HUES48 (cell line): ENCODE measurements around the gene SKI.

Experiments
- H3K27ac ChIP-seq: one replicate; pipeline ENCODE4 v1.7.0; 2013; ENCODE audit warnings: low read depth, low read length, inconsistent platforms
- H3K27me3 ChIP-seq: 2 replicates; pipeline ENCODE4 v1.6.1; 2013; ENCODE audit warnings: mild to moderate bottlenecking, low read length; ENCODE audit not compliant: control insufficient read depth, insufficient read depth
- H3K36me3 ChIP-seq: 2 replicates; pipeline ENCODE4 v1.6.1; 2013; ENCODE audit warnings: low read length; ENCODE audit not compliant: control insufficient read depth, insufficient read depth
- H3K4me1 ChIP-seq: 2 replicates; pipeline ENCODE4 v1.6.1; 2013; ENCODE audit warnings: mild to moderate bottlenecking, low read length; ENCODE audit not compliant: control insufficient read depth, insufficient read depth
- H3K4me3 ChIP-seq: 2 replicates; pipeline ENCODE4 v1.5.1; 2013; ENCODE audit warnings: mild to moderate bottlenecking, low read depth, low read length
- H3K9ac ChIP-seq: 2 replicates; pipeline ENCODE4 v1.6.1; 2013; ENCODE audit warnings: mild to moderate bottlenecking, low read depth, low read length, moderate library complexity
- H3K9me3 ChIP-seq: 2 replicates; pipeline ENCODE4 v1.6.1; 2013; ENCODE audit warnings: low read length; ENCODE audit not compliant: control insufficient read depth, insufficient read depth

SKI gene

DNA sequence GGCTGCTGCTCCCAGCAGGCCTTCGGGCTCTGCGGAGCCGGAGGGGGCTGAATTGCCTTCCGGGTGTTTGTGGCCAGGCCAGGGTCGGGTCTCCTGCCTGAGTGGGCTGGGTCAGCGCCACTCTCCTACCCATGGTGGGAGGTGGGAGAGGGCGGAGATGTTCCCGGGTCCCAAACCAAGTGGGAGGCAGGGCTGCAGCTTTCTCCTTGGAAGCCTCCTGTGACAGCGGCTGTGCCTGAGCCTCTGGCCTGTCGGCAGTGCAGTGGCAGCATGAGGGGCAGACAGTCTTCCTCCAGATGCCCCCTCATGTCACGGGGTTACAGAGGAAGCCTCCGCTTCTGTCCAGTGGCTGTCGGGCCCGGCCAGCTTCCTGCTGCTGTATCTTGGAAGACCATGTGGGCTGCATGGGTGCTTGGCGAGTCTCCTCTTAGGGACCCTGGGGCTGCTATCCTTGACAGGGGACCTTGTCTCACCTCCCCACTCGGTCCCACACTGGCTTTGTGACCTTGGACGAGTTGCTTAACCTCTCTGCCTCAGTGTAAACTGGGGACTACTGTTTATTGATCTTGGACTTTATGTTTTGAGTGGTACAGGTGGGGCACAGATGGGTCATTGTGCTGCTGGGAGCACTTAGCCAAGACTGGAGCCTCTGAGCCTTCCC, 4.3 kb downstream of the SKI start:
- H3K27me3 ChIP-seq = no peaks in the 10 kb centered on the region
- H3K27ac ChIP-seq = no peak overlapping the region
- peaks cover 24% of the 10 kb centered on the region for H3K4me1 ChIP-seq
- no peak overlapping the region for H3K4me3 ChIP-seq
- no peak overlapping the region for H3K9ac ChIP-seq
- no peaks in the 10 kb centered on the region for H3K9me3 ChIP-seq
- peaks cover 5% of the 10 kb centered on the region; the same call in 1 of the 2 replicates for H3K36me3 ChIP-seq

DNA sequence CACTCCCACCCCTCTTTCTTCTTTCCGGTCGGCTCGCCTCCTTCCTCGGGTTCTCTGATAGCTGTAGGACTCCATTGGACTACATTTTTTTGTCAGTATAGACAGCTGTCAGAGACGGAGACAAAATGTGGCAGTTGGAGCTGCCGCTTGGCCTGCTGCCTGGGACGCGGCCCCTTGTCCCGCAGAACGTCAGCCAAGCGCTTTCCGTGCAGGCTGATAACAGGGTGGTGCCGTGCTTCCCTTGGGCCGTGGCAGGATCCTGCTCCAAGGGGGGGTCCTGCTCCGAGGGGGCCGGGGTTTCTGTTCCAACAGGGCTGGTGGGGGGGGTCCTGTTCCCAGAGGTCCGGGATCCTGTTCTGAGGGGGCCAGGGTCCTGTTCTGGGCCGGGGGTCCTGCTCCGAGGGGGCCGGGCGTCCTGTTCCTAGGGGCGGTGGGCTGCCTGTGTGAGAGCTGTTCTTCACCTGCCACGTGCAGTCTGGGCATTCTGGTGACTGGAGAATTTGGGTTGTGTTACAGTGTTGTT, 4.9 kb downstream of the SKI start:
- Histone ChIP-seq H3K4me1 (peaks cover 24% of the 10 kb centered on the region), H3K9ac (no peak overlapping the region), H3K36me3 (peaks cover 5% of the 10 kb centered on the region; the same call in 1 of the 2 replicates), H3K27ac (no peak overlapping the region), H3K4me3 (no peak overlapping the region), H3K27me3 (no peaks in the 10 kb centered on the region), H3K9me3 (no peaks in the 10 kb centered on the region)

DNA sequence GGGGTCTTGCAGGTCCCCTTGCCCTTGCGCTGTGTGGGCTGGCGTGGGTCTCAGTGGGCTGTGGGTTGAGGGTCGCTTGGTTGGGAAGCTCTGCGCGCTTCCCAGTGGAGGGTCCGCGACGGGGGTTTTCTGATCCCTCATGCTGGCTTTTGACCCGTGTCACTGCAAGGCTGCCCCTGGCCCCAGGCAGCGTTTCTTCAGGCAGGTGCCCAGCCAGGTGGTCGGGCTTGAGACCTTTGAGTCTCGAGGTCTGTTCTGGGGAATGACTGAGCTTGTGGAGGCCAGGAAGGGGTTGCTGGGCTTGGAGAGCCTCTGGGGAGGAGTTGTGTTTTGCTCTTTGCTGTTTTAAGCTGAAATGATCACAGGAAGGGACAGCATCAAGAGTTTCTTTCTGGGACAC, 5.3 kb downstream of the SKI start:
- no peak overlapping the region for H3K9ac ChIP-seq
- no peaks in the 10 kb centered on the region for H3K27me3 ChIP-seq
- peaks cover 5% of the 10 kb centered on the region; the same call in 1 of the 2 replicates for H3K36me3 ChIP-seq
- H3K9me3 ChIP-seq = no peaks in the 10 kb centered on the region
- no peak overlapping the region for H3K27ac ChIP-seq
- peaks cover 24% of the 10 kb centered on the region for H3K4me1 ChIP-seq
- H3K4me3 ChIP-seq = no peak overlapping the region

DNA sequence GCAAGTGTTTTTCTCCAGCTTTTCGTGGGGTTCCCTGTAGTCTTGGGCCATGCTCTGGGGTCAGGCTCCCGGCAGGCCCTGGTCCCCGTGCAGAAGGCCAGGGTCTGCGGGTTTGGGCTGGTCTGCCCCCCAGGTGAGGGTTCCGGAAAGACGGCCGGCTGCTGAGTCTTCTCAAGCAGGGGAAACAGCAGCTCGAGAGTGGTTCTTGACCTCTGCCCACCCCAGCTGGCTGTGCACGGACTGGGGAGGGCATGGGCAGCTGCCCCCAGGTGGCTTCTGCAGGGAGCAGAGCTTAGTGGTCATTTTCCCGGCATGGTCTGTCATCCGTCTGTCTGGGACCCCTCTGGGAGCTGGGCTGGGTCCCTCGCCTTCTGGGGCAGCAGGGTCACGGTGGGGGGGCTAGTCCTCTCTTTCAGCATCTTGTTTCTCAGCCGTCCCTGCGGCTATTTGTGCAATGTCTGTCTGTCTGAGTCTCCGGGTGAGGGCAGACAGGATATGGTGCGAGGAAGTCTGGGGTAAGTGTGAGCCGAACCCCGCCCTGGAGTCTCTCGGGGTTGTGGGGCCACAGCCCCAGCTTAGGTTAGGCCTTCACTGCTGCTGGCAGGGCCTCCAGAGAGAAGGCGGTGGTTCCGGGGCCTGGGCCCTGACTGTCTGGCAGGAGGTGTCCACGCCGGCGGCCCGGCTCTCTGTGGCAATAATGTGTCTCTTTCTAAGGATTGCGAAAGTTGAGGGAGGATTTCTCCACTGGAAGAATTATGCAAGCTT, 6.1 kb downstream of the SKI start:
- no peak overlapping the region; the same call in 1 of the 2 replicates for H3K9ac ChIP-seq
- H3K27ac ChIP-seq = no peak overlapping the region
- peaks cover 5% of the 10 kb centered on the region; the same call in 1 of the 2 replicates for H3K36me3 ChIP-seq
- peaks cover 24% of the 10 kb centered on the region for H3K4me1 ChIP-seq
- no peaks in the 10 kb centered on the region for H3K9me3 ChIP-seq
- no peak overlapping the region for H3K4me3 ChIP-seq
- H3K27me3 ChIP-seq = no peaks in the 10 kb centered on the region

DNA sequence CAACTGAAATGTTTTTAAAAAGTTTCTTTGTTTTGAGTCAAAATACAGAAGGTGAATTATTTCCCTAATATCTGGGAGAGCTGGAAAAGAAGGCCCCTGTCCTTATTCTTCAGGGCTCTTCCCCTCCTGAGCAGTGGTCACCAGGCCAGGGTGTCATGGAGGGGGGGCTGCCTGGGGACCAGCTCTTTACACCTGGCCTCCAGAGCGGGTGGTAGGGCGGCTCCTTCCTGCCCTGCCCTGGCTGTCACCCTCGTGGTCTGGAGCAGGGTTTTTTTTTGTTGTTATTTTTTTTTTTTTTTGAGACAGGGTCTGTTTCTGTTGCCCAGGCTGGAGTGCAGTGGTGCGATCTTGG, 6.6 kb downstream of the SKI start:
- Histone ChIP-seq H3K27me3 (no peaks in the 10 kb centered on the region), H3K9me3 (no peaks in the 10 kb centered on the region), H3K27ac (no peak overlapping the region), H3K9ac (no peak overlapping the region), H3K36me3 (peaks cover 5% of the 10 kb centered on the region; the same call in 1 of the 2 replicates), H3K4me3 (no peak overlapping the region), H3K4me1 (peaks cover 24% of the 10 kb centered on the region)

DNA sequence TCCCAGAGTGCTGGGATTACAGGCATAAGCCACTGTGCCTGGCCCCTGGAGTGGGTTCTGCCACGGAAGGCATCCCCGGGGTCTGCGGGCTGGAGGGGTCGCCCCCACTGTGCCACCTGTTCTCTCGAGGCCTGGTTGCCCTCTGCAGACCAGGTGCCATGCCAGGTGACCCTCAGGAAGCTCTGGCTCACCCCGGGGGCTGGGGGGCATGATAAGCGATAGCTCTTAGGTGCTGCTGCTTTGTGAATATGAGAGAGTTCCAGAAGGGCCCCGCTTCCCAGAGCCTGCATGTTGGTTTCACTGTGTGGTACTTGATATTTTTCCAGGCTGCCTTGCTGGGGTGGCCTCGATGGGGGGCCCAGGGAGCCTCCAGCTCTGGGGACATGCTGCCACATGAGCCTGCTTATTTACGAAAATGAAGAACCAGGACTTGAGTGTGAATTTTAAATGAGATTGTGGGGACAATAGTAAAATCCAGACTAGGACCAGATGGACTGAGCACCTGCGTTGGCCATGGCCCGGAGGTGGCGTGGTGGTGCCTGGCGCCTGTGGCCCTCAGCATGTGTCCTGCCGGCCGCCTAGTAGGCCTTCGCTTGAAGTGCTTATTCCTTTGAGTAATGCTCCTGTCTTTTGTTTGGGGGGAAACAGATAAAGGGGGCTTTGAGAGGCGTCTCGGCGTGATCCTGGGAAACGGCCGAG, 7.3 kb downstream of the SKI start:
- Histone ChIP-seq H3K4me1 (peaks cover 22% of the 10 kb centered on the region), H3K9ac (no peak overlapping the region), H3K27ac (no peak overlapping the region), H3K9me3 (no peaks in the 10 kb centered on the region), H3K27me3 (no peaks in the 10 kb centered on the region), H3K36me3 (peaks cover 6% of the 10 kb centered on the region), H3K4me3 (no peak overlapping the region)

DNA sequence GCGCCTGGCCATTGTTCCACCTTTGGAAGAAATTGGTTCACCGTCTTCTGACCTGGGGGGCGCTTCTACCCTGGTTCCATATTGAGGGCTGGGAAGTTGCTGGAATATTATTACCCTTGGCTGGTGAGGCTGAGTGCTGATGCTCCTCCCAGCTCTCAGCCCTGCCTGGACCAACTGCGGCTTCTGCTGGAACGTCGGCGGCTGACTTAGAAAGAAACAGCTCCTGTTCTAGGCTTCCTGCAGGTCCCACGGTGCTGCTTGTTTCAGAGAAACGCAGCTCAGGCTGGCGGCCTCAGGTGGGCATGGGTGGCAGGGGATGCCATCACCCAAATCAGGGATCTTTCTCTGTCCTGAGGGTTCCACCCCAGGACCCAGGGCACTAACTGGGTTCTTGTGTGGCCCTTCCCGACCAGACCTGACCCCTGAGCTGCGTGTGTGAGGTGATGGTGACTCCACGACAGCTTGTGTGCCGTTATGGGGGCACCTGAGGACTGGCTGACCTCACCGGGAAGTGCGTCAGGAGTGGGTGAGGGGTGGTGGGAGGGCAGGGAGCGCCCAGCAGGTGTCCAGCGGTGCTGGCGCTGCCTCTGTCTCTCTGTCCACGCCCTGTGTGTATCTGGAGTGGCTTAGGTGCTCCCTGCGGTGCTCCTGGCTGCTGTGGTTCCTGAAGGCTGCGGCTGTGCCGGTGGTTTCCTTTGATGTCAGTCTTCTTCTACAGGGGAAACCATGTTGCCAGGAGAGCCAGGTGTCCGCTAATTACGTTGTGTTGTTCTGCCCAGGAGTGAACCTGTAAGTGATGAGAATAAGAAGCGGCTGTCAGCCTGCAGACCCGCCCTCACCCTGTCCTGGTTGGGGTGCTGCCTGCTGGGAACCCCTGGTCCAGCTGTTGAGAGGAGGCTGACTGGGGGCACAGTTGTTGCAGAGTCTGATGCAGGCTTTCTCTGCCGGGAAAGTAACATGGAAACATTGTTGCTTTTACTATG, 8.9 kb downstream of the SKI start:
- H3K4me1 ChIP-seq = peaks cover 15% of the 10 kb centered on the region
- no peak overlapping the region for H3K9ac ChIP-seq
- peaks cover 12% of the 10 kb centered on the region for H3K36me3 ChIP-seq
- no peaks in the 10 kb centered on the region for H3K27me3 ChIP-seq
- H3K9me3 ChIP-seq = no peaks in the 10 kb centered on the region
- no peak overlapping the region for H3K4me3 ChIP-seq
- H3K27ac ChIP-seq = peak overlapping the region; percentile 1

DNA sequence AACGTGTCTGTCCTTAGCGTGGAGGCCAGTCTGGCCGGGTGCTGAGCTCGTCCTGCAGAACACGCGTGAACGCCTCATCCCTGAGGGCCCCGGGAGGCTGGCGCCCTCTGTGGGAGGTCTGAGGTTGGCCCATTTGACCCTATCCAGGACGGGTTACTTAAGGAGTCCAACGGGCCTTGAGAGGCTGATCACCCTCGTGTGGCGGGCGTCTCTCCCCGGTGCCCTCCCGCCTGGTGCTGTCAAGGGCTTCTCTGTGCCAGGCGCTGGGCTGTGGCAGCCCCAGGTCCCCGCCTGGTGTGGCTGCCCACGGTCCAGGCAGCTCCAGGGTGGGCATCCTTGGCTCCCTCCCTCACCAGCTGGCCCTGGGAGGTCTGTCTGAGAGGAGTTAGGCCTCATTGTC, 9.7 kb downstream of the SKI start:
- Histone ChIP-seq H3K4me3 (no peak overlapping the region), H3K4me1 (peaks cover 11% of the 10 kb centered on the region), H3K27me3 (no peaks in the 10 kb centered on the region), H3K9ac (no peak overlapping the region), H3K36me3 (peaks cover 8% of the 10 kb centered on the region; the same call in 1 of the 2 replicates), H3K27ac (no peak overlapping the region), H3K9me3 (no peaks in the 10 kb centered on the region)

DNA sequence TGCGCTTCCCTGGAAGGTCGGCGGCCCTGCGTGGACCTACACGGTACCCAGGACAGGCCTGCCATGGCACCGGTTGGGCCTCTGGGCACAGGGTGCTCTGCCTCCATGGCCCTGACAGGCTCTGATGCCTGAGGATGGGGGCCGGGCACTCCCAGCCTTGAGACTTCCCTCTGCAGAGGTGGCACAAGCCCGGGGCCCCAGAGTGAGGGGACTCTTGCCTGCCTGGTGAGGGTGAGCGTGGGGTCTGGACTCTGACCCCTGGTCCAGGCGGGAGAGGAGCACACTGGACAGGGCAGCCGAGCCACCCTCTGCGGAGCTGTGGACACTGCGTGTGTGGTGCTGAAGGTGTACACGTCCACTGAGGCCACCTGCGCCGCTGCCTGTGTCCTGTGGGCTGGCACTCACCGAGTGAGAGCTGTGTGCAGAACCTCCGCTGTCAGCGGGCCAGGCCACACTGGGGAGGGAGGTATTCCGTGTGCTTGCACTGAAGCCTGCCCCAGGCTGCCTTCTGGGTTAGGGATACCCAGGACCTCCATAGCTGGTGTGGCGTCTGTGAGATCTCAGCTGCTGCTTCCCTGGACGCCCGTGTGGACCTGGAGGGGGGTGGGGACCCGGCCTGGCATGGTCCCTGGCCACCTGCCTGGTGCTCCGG, 10.4 kb downstream of the SKI start:
- Histone ChIP-seq H3K27ac (no peak overlapping the region), H3K36me3 (peaks cover 8% of the 10 kb centered on the region; the same call in 1 of the 2 replicates), H3K4me3 (no peak overlapping the region), H3K9me3 (no peaks in the 10 kb centered on the region), H3K27me3 (no peaks in the 10 kb centered on the region), H3K9ac (no peak overlapping the region), H3K4me1 (peaks cover 7% of the 10 kb centered on the region)

DNA sequence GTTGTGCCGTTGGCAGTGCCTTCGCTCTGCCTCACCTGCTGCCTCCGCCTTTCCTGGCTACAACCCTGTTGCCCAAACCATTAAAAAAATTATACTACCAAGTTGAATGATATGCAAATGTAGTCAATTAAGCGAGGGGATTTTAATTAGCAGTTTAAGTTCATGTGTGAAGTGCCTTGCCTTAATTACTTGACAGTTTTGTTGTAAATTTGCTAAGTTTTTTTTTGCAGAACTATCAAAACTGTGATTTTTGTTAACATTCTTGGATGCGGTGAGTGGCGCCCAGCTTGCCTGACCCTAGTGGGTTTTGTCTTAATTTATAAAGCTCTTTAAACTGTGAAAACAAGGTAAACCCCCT, 10.9 kb downstream of the SKI start:
- no peak overlapping the region for H3K4me3 ChIP-seq
- peaks cover 4% of the 10 kb centered on the region for H3K4me1 ChIP-seq
- peaks cover 8% of the 10 kb centered on the region; the same call in 1 of the 2 replicates for H3K36me3 ChIP-seq
- no peaks in the 10 kb centered on the region for H3K27me3 ChIP-seq
- no peak overlapping the region for H3K9ac ChIP-seq
- H3K27ac ChIP-seq = no peak overlapping the region
- no peaks in the 10 kb centered on the region for H3K9me3 ChIP-seq
